ENCODE results near the gene GNA15. TPM values are rescaled to one million over a fixed set of nuclear protein-coding genes. Genes with fewer than 3 reads are reported as not detected.

GNA15 gene
- total and polyA plus RNA-seq, 2 donors (not counting 3 experiments of a cell fraction or from before 2014, with no cell fraction given) = 0.17 TPM; not detected in 1

- CTCF ChIA-PET = interaction anchor here (0.5 to 2.1 kb wide), 33 partner anchors 8 to 324 kb away, joined by 3 to 44 read pairs (median 6); partner anchors contain the start of genes GNA11, THOP1 and ZNF57
- H3K79me2 ChIP-seq (ENCODE audit: control insufficient read depth, insufficient read depth, low read length) = peaks cover 86% of the 10 kb centered on the region
- peak; percentile 62 for DNase-seq (ENCODE audit: low read depth, low spot score)
- intact Hi-C loops (cut with micrococcal nuclease) = loop anchor here (1.0 kb wide), 3 partner anchors 13 to 146 kb away; no protein-coding TSS in a partner anchor
- peaks cover 0 to 11% of the 10 kb centered on the region in 2 experiments for H3K36me3 ChIP-seq (ENCODE audit: control insufficient read depth in 2 of 2, extremely low read depth in 1 of 2, insufficient read depth in 2 of 2, low read length in 2 of 2)
- FAIRE-seq = peak; percentile 73
- TF ChIP-seq, protein P1, sequence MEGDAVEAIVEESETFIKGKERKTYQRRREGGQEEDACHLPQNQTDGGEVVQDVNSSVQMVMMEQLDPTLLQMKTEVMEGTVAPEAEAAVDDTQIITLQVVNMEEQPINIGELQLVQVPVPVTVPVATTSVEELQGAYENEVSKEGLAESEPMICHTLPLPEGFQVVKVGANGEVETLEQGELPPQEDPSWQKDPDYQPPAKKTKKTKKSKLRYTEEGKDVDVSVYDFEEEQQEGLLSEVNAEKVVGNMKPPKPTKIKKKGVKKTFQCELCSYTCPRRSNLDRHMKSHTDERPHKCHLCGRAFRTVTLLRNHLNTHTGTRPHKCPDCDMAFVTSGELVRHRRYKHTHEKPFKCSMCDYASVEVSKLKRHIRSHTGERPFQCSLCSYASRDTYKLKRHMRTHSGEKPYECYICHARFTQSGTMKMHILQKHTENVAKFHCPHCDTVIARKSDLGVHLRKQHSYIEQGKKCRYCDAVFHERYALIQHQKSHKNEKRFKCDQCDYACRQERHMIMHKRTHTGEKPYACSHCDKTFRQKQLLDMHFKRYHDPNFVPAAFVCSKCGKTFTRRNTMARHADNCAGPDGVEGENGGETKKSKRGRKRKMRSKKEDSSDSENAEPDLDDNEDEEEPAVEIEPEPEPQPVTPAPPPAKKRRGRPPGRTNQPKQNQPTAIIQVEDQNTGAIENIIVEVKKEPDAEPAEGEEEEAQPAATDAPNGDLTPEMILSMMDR (IDR thresholded peaks at IDR 0.05; ENCODE audit: extremely low read depth in 1 of 2, insufficient read depth in 1 of 2, low read depth in 1 of 2, low read length in 2 of 2) = peak; percentile 85 to 93
- TF ChIP-seq MAX (IDR thresholded peaks at IDR 0.05; ENCODE audit: insufficient read depth, insufficient read length) (peak; percentile 69), POLR2AphosphoS5 (IDR thresholded peaks at IDR 0.05; ENCODE audit: insufficient read depth, low read depth, low read length) (no peak), MYC (IDR thresholded peaks at IDR 0.05; ENCODE audit: low read depth, low read length) (peak; percentile 63)
- no peaks in the 10 kb centered on the region for H4K20me1 ChIP-seq (replicated peaks; ENCODE audit: control insufficient read depth, extremely low read depth, insufficient read depth, low read length)
- H3K27me3 ChIP-seq (ENCODE audit: control insufficient read depth in 2 of 2, insufficient read depth in 2 of 2, low read length in 2 of 2) = no peaks in the 10 kb centered on the region
- no peak overlapping the region for H3K27ac ChIP-seq (ENCODE audit: insufficient read depth, low read depth, low read length)
- POLR2A ChIA-PET = no interaction called here
- H3K4me3 ChIP-seq (replicated peaks in 1 of 3; ENCODE audit: insufficient read depth in 1 of 3, low read depth in 1 of 3, low read length in 3 of 3) = no peak overlapping the region
- H3K4me2 ChIP-seq (ENCODE audit: insufficient read depth, low read length) = no peak overlapping the region
- no TSS peak for BruUV-seq (replicated peaks)
- dilution Hi-C loops (cut with MboI; ENCODE audit: extremely low pct_ligation_motif_present, low sequenced_read_pairs) = no loop called here
- H3K9ac ChIP-seq (replicated peaks; ENCODE audit: extremely low read depth, insufficient read depth, low read length) = no peak overlapping the region
- H3K4me1 ChIP-seq (ENCODE audit: control insufficient read depth, extremely low read depth, insufficient read depth, low read length) = no peaks in the 10 kb centered on the region
- no peaks in the 10 kb centered on the region for H3K9me3 ChIP-seq (replicated peaks; ENCODE audit: control insufficient read depth, insufficient read depth, low read length)
- no peaks in the 10 kb centered on the region for H3K9me1 ChIP-seq (replicated peaks; ENCODE audit: control insufficient read depth, extremely low read depth, insufficient read depth, low read length)
- H2AFZ ChIP-seq (ENCODE audit: low read depth, low read length) = no peak overlapping the region
Observed at GRCh38 chr19:3108775-3109174, 27.1 kb upstream of the GNA15 start.

- CTCF ChIA-PET = interaction anchor here (1.1 to 2.0 kb wide), 3 partner anchors 11 to 147 kb away, joined by 4 to 18 read pairs (median 6); no protein-coding TSS in a partner anchor
- H3K4me2 ChIP-seq (ENCODE audit: insufficient read depth, low read length) = no peak overlapping the region
- peaks cover 80% of the 10 kb centered on the region for H3K79me2 ChIP-seq (ENCODE audit: control insufficient read depth, insufficient read depth, low read length)
- no peaks in the 10 kb centered on the region for H3K27me3 ChIP-seq (ENCODE audit: control insufficient read depth in 2 of 2, insufficient read depth in 2 of 2, low read length in 2 of 2)
- no TSS peak for BruUV-seq (replicated peaks)
- H3K9me3 ChIP-seq (replicated peaks; ENCODE audit: control insufficient read depth, insufficient read depth, low read length) = no peaks in the 10 kb centered on the region
- no peak overlapping the region for H3K9ac ChIP-seq (replicated peaks; ENCODE audit: extremely low read depth, insufficient read depth, low read length)
- no peak for FAIRE-seq
- dilution Hi-C loops (cut with MboI; ENCODE audit: extremely low pct_ligation_motif_present, low sequenced_read_pairs) = no loop called here
- H3K9me1 ChIP-seq (replicated peaks; ENCODE audit: control insufficient read depth, extremely low read depth, insufficient read depth, low read length) = no peaks in the 10 kb centered on the region
- no peaks in the 10 kb centered on the region for H3K4me1 ChIP-seq (ENCODE audit: control insufficient read depth, extremely low read depth, insufficient read depth, low read length)
- no peaks in the 10 kb centered on the region for H4K20me1 ChIP-seq (replicated peaks; ENCODE audit: control insufficient read depth, extremely low read depth, insufficient read depth, low read length)
- no peak overlapping the region for H3K27ac ChIP-seq (ENCODE audit: insufficient read depth, low read depth, low read length)
- H3K36me3 ChIP-seq (ENCODE audit: control insufficient read depth in 2 of 2, extremely low read depth in 1 of 2, insufficient read depth in 2 of 2, low read length in 2 of 2) = peaks cover 0 to 14% of the 10 kb centered on the region in 2 experiments
- TF ChIP-seq FOS (IDR thresholded peaks at IDR 0.05; ENCODE audit: borderline replicate concordance, insufficient read depth, low read length) (no peak), POLR2A (IDR thresholded peaks at IDR 0.05; ENCODE audit: low read depth, low read length) (no peak), JUN (IDR thresholded peaks at IDR 0.05; ENCODE audit: borderline replicate concordance, insufficient read depth, insufficient read length, low read depth) (no peak), POLR2AphosphoS5 (IDR thresholded peaks at IDR 0.05; ENCODE audit: insufficient read depth, low read depth, low read length) (no peak), EZH2 (IDR thresholded peaks at IDR 0.05; ENCODE audit: borderline replicate concordance, low read depth, low read length, severe bottlenecking) (no peak), MYC (IDR thresholded peaks at IDR 0.05; ENCODE audit: low read depth, low read length) (no peak), GATA2 (IDR thresholded peaks at IDR 0.05; ENCODE audit: insufficient read depth, insufficient read length, low read depth, low read length) (no peak), MAX (IDR thresholded peaks at IDR 0.05; ENCODE audit: insufficient read depth, insufficient read length) (no peak)
- TF ChIP-seq, protein P1 (IDR thresholded peaks at IDR 0.05; ENCODE audit: extremely low read depth in 1 of 2, insufficient read depth in 1 of 2, low read depth in 1 of 2, low read length in 2 of 2) = no peak
- no peak overlapping the region for H3K4me3 ChIP-seq (replicated peaks in 1 of 3; ENCODE audit: insufficient read depth in 1 of 3, low read depth in 1 of 3, low read length in 3 of 3)
- intact Hi-C loops (cut with micrococcal nuclease) = no loop called here
- H2AFZ ChIP-seq (ENCODE audit: low read depth, low read length) = no peak overlapping the region
- DNase-seq (ENCODE audit: low read depth, low spot score) = no peak
- POLR2A ChIA-PET = no interaction called here
Observed at GRCh38 chr19:3109491-3109890, 26.3 kb upstream of the GNA15 start.

Measured in endothelial cell of umbilical vein (primary cell).